Glomerular visceral epithelial cell (primary cell): ENCODE data around the gene SRP9.
"Not testable (repeated sequence)": the region's sequence is repeated elsewhere in the genome, so short reads cannot be mapped to it uniquely, and the experiment has no call there.

Experiments used
- DNase-seq: peaks from one replicate; pipeline ENCODE4 v3.0.0-alpha.2; 2016; ENCODE audit errors: extremely low spot score

The SRP9 gene

DNA sequence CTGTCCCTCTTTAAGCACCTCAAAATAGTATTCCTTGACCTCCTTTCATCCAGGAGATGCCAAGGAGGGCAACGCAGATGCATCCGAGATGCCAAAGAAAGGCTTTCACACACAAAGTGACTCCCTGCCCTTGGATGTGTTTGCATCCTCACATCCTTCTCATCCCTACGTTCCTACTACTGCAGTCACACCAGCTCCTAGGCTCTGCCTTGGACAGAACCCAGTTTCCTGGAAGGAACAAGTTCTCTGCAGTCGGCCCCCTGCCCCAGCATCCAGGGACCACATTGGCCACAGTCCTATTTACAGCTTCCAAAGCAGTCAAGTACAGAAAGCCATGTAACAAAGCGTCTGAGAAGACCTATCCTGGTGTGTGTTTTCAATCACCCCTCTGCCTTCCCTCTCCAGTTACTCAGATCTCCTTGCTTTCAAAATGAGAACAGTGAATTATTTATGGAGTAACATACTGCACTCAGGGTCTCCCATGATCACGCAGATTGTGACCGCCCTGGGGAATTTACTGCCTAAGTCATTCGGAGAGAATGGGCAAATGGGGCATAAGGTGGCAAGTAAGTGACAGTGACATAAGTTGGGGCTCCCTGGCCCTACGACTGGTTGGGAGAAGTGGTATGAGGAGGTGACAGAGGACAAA, 21.8 kb upstream of the SRP9 start:
- no peak for DNase-seq

DNA sequence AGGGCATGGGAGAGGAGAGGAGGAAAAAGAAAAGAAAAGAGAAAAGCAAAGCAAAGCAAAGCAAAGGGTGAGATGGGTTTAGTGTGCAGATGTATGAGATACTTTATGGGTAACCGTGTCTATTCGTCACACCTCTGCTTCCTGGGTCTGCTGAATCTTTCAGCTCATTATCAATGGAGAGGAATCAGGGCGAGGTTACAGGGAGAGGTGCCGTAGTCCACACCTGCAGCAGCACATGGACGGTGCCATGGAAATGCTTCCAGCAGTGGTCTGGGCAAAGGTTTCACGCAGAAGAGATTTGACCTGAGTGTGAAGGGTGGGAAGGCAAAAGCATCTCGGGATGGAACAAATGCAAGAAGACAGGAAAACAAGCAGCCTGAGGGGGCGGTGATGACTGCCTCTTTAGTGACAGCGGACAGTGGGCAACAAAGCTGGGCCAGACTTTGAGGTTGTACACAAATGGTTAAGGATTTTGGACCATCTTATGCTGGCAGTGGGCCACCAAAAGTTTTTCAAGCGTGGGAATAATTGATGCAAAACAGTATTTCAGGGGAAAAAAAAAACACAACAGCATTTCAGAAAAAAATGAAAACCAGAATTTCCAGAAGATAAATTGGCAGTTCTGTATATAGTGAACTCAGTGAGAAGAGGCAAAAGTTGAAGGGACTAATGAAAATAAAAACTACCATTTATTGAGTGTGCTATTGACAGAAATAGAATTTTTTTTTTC, 19.5 kb upstream of the SRP9 start:
- no peak for DNase-seq

DNA sequence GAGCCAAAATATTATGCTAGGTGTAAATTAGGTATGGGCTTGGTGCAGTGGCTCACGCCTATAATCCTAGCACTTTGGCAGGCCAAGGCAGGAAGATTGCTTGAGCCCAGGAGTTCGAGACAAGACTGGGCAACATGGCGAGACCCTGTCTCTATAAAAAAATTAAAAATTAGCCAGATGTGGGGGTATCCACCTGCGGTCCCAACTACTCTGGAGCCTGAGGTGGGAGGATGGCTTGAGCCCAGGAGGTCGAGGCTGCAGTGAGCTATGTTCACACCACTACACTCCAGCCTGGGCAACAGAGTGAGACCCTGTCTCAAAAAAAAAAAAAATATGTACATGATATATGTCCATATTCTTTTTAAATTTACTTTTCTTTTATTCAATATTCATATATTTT, 17.7 kb upstream of the SRP9 start:
- not testable (repeated sequence) for DNase-seq

DNA sequence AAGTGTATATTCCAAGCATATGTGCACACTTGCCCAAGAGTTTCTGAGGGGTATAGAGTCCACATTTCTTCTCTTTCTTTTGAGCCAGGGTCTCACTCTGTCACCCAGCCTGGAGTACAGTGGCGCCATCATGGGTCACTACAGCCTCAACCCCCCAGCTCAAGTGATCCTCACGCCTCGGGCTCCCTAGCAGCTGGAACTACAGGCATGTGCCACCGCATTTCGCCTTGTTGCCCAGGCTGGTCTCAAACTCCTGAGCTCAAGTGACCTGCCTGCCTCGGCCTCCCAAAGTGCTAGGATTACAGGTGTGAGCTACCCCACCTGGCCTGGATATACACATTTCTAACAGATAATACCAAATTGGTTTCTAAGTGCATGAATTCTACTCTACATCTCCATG, 17.1 kb upstream of the SRP9 start:
- no peak for DNase-seq

DNA sequence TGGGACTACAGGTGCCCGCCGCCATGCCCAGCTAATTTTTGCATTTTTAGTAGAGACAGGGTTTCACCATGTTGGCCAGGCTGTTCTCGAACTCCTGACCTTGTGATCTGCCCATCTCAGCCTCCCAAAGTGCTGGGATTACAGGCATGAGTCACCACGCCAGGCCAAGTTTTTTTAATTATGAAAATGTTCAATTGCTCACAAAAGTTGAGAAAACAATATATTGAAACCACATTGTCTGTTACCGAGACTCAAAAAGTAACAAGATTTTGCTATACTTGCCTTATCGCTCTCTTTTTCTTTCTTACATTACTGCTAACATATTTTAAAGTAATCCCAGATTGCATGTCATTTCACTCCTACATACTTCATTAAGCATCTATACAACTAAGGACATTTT, 16.2 kb upstream of the SRP9 start:
- DNase-seq = not testable (repeated sequence)

DNA sequence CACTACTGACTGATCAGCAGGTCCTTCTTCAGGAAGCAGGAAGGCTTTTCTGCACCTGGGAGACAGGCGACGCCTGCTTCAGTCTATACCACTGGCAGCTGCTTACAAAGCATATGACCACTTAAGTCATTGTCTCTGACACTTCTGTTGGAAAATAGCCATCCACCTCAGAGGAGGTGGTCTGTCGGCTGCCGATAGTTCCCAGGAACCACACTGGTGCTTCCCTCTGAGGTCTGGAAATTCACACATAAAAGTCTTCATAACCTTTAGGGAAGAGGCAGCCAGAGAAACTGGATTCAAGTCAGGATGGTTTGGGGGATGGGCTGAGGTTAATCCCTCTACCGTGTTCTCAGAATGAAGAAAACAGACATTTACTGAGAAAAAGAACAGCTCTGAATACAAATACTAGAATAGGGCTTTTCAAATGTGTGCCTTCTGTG, 15.6 kb upstream of the SRP9 start:
- peak; percentile 92 for DNase-seq

DNA sequence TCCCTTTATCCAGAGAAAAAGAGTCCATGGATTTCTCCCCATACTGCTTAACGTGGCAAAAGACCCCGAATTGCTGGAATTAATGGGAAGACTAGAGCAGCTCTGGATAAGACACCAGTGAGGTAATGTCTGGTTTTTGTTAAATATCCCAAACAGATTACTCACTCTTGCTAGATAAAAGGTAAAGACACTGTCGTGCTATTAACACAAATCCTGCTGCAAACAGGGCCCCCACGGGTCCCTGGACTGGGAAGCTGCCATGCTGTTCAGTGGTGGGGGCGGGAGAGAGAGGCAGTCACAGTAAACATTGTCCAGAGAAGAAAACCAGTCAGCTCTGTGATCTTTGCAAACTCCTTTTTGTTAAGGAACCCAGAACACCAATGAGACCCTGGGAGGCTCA, 15.2 kb upstream of the SRP9 start:
- DNase-seq = peak; percentile 88

DNA sequence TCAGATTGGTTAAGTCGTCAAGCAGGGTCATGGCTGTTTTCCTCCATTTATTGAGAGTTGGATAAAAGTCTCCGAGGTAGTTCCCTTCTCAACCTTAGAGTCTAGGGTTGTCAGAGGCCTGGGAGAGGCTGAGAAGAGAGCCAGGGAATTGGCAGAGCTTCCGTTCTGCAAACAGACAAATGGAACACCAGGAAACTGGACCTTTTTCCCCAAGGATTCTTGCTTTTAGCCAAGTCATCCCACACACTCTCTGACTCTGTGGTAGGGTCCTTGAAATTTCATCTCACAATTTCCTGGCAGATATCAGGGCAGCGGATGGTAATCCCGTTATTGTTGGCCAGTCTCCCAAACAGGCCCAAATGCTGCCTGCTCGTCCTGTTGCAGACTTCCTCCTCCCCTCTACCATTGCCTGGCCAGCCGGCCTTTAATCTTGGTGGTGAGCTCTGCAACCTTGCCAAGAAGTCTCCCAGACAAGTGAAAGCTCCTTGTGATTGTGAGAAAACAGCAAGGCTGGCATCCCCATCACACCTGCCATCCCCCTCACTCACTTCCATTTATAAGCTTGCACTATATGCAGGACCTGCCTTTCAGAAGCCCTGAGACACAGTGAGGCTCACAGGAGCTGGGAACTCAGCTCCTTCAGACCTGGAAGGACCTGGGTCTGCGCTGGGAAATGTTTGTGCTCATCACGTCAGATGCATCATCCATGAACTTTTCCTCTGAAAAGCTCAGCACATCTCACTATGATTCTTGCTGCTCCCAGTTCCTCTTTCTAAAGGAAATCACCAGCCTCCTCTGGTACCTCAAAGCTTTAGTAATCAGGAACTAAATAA, 13.7 kb upstream of the SRP9 start:
- DNase-seq = peak; percentile 86

DNA sequence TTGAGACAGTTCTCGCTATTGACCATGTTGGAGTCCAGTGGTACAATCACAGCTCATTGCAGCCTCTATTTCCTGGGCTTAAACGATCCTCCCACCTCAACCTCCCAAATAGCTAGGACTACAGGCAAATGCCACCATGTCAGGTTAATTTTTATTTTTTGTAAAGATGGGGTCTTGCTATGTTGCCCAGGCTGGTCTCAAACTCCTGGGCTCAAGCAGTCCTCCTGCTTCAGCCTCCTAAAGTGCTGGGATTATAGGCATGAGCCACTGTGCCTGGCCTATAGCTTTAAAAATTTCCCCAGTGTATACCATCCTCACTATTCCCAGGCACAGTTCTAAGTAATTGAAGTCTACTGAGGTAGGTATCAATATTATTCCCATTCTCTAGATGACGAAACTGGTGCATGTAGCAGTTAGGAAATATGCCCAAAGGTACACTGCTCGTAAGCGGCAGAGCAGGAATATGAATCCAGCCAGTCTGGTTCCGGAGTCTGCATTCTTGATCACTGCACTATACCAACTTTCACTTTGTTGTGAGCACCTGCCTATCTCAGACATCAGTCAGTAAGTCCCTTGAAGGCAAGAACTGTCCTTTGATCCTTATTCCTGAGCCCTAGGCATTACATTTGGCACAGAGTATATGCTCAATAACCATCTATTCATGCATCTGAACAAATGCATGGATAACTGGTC, 11.5 kb upstream of the SRP9 start:
- DNase-seq = no peak

DNA sequence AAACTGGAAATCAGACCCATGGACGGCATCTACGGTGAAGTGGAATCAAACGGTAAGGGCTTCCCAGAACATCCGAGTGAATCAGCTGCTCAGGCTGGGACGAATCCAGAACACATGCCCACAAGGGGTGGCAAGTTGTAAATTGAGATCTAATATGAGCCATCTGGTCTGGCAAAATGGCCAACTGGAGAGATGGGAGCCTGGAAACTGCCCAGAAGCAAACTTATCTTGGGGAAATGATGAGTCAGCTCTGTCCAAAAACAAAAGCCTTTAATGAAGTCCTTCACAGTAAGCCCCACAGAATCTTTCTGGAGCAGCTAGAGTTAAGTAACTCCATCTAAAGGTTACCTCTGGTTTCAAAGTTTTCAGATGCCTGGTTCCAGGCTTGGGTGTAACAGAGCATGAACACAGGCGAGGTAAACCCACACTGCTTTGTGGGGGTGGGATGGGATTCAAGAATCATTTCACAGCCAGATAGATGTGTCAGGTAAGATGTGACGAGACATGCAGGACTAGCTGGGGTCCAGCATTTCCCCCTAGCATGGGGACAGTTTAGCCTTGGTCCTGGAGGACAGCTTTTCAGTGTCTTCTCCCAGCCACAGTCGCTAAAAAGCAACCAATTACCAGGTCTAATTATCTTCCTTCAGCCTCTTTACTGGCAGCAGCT, 10.5 kb upstream of the SRP9 start:
- peak; percentile 94 for DNase-seq

DNA sequence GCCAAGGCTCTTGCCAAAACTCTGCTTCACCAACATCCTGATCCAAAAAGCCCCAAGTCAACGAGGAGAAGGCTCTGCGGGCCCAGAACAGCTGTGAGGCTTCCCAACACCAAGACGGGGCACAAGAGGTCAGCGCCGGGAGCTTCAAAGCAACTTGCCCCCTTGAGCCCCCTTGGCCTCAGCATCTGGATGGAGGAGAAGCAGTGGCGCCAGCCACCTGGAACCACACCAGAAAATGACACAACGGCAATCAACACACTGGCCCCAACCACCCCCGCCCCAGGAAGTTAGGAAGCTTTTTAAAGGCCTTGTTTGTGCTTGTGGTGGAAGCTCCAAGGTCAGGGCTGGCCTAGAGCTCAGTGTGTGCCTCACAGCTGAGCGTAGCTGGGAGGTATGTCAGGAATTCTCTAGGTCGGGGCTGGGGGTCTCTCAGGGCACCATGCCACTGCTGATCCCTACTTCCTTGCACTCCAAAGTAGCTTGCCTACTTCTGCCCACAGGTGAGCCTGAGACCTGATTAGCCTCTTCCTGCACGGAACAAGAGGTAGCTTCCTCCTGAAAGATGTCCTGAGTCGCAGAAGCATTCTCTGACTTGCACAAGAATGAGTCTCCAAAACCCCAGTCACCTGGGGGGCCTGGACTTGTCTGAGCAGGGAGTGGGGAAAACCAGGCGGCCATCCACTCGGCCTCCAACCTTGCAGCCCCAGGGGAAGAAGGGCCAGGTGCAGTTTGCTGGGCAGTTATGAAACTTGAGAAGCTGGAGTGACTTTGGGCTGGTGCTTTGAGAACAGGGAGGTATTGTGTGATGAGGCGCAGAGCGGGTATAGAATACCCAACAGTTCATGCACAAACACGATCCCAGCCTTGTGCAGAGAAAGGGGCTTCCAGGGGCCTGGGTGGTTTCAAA, 9.7 kb upstream of the SRP9 start:
- DNase-seq = peak; percentile 79

DNA sequence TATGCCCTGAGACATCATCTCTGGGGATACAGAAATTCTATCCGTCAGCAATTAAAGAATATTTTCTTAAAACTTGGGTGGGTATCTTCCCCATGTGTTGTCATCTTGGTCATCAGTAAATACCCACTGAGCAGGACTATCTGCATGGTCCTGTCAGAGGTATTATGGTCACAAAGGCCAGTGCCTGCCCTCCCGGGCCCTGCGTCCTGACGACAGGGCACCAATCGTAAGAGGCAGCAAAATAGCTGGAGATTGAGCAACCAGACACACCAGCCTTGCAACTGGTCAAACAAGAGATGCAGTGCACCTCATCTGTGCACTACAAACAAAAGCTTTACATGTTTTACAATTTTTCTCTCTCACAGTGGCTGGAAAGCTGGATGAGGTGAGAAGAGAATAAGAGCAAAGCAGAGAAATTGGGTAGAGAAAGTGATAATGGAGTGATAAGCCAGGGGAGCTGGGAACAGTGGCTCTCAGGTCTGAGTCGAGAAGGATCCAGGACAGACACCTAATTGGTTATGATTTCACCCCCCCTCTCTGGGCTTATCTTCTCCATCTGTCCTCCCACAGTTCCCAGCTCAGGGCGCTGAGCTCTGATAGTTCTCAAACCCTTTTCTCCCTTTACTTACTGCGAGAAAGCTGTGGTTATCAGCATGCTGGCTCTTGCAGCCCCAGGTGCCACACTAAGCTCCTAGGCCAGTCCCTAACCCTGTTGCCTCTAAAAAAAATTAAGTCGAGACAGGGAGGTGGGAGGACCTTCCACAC, 8.8 kb upstream of the SRP9 start:
- no peak for DNase-seq

DNA sequence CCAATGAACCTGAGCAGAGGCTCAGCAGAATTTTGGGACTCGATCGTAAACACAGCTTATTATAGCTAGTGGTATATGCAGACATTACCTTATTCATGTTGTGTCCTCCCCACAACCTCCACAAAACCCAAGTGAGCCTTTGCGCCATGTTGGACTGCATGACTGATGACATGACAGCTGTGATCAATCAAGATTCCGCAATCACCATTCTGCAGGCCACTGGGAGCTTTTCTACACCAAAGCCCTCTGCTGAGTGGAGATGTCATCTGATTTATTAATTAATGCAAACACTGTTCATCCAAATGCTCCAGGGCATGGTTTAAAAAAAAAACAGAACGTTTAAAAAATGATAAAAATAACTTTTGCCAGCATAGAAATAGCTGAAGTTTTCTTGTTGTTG, 7.9 kb upstream of the SRP9 start:
- no peak for DNase-seq

DNA sequence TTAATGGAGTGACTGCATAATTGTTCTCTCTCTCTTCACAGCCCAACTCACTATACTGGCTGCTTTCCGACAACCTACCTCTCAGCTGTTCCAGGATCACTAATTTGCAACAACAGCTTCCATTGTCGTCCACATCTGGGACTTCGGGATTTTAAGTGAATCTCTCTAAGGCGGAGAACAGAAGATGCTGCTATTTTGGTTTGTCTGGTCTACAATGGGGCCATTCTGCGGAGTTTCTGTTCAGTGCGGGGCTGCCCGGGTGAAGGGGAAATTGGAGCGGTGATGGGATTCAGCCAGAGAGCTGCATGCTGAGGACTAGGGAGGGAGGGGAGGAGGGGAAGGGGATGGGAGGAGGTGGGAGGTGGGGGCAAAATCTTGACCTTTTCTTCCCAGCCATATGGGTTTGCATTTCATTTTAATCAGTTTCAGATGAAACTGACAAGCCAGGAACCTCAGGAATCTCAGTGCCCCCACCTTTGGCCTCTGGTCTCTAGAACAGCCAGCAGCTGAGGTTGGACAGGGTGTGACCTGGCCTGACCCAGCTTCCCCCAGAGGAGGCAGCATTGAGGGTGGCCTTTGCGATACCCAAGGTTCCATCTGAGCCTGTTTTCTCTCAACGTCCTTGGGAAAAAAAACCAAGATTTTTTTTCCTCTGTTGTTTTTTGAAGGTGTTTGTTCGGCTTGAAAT, 6.9 kb upstream of the SRP9 start:
- DNase-seq = no peak

DNA sequence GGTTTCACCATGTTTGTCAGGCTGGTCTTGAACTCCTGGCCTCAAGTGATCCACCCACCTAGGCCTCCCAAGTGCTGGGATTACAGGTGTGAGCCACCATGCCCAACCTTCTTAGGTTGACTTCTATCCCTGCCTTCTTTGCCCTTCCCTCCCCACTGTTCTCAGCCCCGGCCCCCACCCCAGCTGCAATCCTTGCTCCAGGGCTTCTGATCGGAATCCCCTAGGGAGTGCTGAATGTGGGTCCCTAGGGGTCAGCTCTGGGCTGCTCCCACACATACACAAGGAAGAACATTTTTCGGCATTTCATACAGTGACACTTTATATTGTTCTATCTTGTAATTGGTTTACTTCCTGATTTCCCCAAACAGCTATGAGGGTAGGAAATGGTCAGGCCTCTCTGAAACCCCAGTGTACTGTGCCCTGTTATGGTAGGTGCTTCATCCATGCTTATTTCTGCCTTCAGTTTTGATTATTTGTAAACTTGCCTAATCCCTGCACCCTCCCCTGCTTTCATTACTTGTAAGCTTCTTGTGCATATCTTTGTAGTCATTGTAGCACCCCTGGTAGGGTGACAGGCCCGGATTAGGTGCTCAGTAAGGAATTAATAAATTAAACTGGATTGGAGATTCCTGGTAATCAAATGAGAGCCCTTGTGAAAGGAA, 5.8 kb upstream of the SRP9 start:
- DNase-seq = no peak

DNA sequence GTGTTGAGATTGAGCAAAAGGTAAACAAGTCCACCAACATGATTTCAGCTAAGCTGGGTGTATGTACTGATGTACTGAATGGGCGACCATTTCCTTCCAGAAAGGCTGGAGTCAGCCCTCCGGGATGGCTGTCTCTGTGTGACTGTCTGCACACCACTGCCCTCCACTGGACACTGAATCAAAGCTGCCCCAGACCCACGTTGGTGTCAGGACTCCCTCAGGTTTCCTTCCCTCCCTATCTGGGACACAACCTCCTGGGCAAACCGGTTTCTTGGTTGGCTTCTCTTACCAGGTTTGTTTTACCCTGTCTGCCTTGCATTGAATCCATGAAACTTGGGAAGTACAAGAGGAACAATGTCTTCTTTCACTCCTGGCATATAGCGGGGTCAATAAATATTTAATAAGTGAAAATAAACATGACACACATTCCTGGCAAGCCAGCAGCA, 5.3 kb upstream of the SRP9 start:
- DNase-seq = peak; percentile 90

DNA sequence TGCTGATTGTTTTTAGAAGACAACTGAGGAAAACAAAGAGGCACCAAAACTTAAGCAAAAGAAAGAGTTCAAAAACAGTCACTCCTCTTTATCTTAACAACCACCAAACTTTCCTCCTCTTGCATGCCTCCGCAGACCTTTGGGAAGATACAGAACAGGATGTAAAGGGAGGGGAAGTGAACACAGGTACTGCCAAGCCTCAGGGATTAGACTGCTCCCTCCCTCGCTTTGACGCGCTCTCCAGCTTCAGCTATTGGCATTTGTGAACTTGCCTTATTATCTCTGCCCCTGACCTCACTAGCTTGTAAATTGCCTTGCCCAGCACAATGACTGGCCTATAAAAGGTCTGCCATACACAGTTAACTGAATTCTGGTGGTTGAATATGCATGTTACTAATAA, 4.8 kb upstream of the SRP9 start:
- DNase-seq = no peak
